K562 (cell line): ENCODE results near the gene TACR1. TPM values are rescaled to one million over a fixed set of nuclear protein-coding genes. Genes with fewer than 3 reads are reported as not detected.

Source experiments
- ATAC-seq: fragments of 200-7000 bp; cut with Tn5 transposase; 3 replicates; pipeline ENCODE4 v1.9.1; 2020; ENCODE audit warnings: moderate library complexity
- BruUV-seq: library from RNA; stranded (reverse); fragments of 400-500 nt; replicated peaks from 2 replicates; lab custom pipeline; 2021; lab: Mats Ljungman, UMichigan
- CTCF ChIA-PET: fragments of 300-600 bp; formaldehyde crosslinking; extraction: SDS; loops from one replicate; lab custom pipeline; 2021; ENCODE audit warnings: low intra/inter-chr PET ratio; lab: Yijun Ruan, JAX
- POLR2A ChIA-PET: fragments of 300-600, 350-650 bp; sonication (Branson Sonifier 250); formaldehyde crosslinking; extraction: SDS; loops from one replicate; lab custom pipeline; 2021; ENCODE audit warnings: antibody characterized with exemption, inconsistent platforms; lab: Yijun Ruan, JAX
- DNase-seq, 4 experiments: peaks; one replicate each; pipeline versions ENCODE4 v3.0.0 to v3.0.0-alpha.2; 2011 to 2018; ENCODE audit warnings: low spot score in 3 of 4, mixed read lengths in 3 of 4; ENCODE audit errors: extremely low read depth in 1 of 4
- FAIRE-seq: peaks from 2 replicates; lab custom pipeline; 2011; peaks lifted over from hg19 to GRCh38; lab: Jason Lieb, UNC
- H2AFZ ChIP-seq: 2 replicates; pipeline ENCODE4 v1.6.0; 2011; ENCODE audit warnings: low read depth, low read length, control low read depth, inconsistent platforms
- H3K27ac ChIP-seq: fragments of 200-600 bp; 3 replicates; pipeline ENCODE4 v1.8.0; 2011; ENCODE audit warnings: low read depth, mild to moderate bottlenecking, control low read depth, inconsistent platforms, low read length, moderate library complexity, mixed read lengths; ENCODE audit errors: extremely low read depth
- H3K27me3 ChIP-seq, 2 experiments: fragments of 300-600 bp in 1 of 2; 2 replicates in 1 of 2; 3 replicates in 1 of 2; pipeline versions ENCODE4 v1.6.0 to v1.8.0; 2011; ENCODE audit warnings: inconsistent platforms in 2 of 2, low read length in 2 of 2, mild to moderate bottlenecking in 1 of 2, mixed read lengths in 1 of 2, moderate library complexity in 1 of 2; ENCODE audit not compliant: control insufficient read depth in 2 of 2, insufficient read depth in 2 of 2
- H3K36me3 ChIP-seq: fragments of 300-600 bp; 3 replicates; pipeline ENCODE4 v1.8.0; 2011; ENCODE audit warnings: mild to moderate bottlenecking, low read length, inconsistent platforms; ENCODE audit not compliant: control insufficient read depth, insufficient read depth
- H3K4me1 ChIP-seq, 2 experiments: fragments of 200-600 bp in 1 of 2; replicated peaks in 1 of 2; 2 replicates in 1 of 2; 3 replicates in 1 of 2; pipeline versions ENCODE4 v1.5.1 to v1.8.0; 2011; ENCODE audit warnings: inconsistent platforms in 2 of 2, low read length in 2 of 2, mild to moderate bottlenecking in 1 of 2, mixed read lengths in 1 of 2, moderate library complexity in 1 of 2; ENCODE audit not compliant: control insufficient read depth in 2 of 2, insufficient read depth in 2 of 2
- H3K4me2 ChIP-seq: 2 replicates; pipeline ENCODE4 v1.6.1; 2011; ENCODE audit warnings: low read length, control low read depth, inconsistent platforms, mixed read lengths; ENCODE audit not compliant: insufficient read depth
- H3K4me3 ChIP-seq: fragments of 200-600 bp; sonication (generic), shearing (Covaris generic); 2 replicates; pipeline ENCODE4 v1.5.1; 2016; ENCODE audit warnings: control low read depth, inconsistent platforms
- H3K79me2 ChIP-seq: fragments of 200-600 bp; 3 replicates; pipeline ENCODE4 v1.8.0; 2011; ENCODE audit warnings: low read length, inconsistent platforms; ENCODE audit not compliant: control insufficient read depth, insufficient read depth
- H3K9ac ChIP-seq, 2 experiments: 2 replicates each; pipeline versions ENCODE4 v1.6.0 to v1.6.1; 2011; ENCODE audit warnings: low read depth in 2 of 2, low read length in 2 of 2, control low read depth in 1 of 2, inconsistent platforms in 1 of 2, mild to moderate bottlenecking in 1 of 2, mixed read lengths in 1 of 2; ENCODE audit not compliant: insufficient read depth in 1 of 2
- H3K9me1 ChIP-seq: one replicate; pipeline ENCODE4 v1.6.0; 2011; ENCODE audit warnings: inconsistent platforms, mild to moderate bottlenecking, low read length, moderate library complexity; ENCODE audit not compliant: control insufficient read depth, insufficient read depth
- H3K9me3 ChIP-seq: replicated peaks from 2 replicates; pipeline ENCODE4 v1.5.1; 2011; ENCODE audit warnings: low read depth, low read length, inconsistent platforms; ENCODE audit not compliant: control insufficient read depth, insufficient read depth
- H4K20me1 ChIP-seq: replicated peaks from 2 replicates; pipeline ENCODE4 v1.6.1; 2011; ENCODE audit warnings: low read length, inconsistent platforms, mixed read lengths; ENCODE audit not compliant: control insufficient read depth, insufficient read depth
- CREBBP ChIP-seq: IDR thresholded peaks from one replicate; pipeline ENCODE4 v1.6.1; 2012; ENCODE audit warnings: low read depth, mild to moderate bottlenecking, control low read depth, inconsistent platforms, low read length
- EGR1 ChIP-seq: fragments of 450-650 bp; conservative IDR thresholded peaks from 2 replicates; pipeline ENCODE4 v1.6.1; 2017; ENCODE audit warnings: mild to moderate bottlenecking
- GABPA ChIP-seq: fragments of 200-800 bp; sonication (Bioruptor generic); conservative IDR thresholded peaks from 2 replicates; pipeline ENCODE4 v1.6.1; 2016; ENCODE audit warnings: low read depth, missing genetic modification characterization, missing compliant biosample characterization
- MNT ChIP-seq, 2 experiments: fragments of 450-650 bp; conservative IDR thresholded peaks; 2 replicates each; pipeline ENCODE4 v1.6.1; 2017; ENCODE audit warnings: mild to moderate bottlenecking in 2 of 2, moderate library complexity in 2 of 2
- RNF2 ChIP-seq: sonication (generic); IDR thresholded peaks from 2 replicates; pipeline ENCODE4 v1.6.1; 2016
- SAFB ChIP-seq: fragments of 200-400 bp; formaldehyde crosslinking; IDR thresholded peaks from 2 replicates; pipeline ENCODE4 v1.6.1; 2017; ENCODE audit warnings: low read depth, low read length, borderline replicate concordance
- SAFB2 ChIP-seq: fragments of 200-400 bp; formaldehyde crosslinking; IDR thresholded peaks from 2 replicates; pipeline ENCODE4 v1.6.1; 2018; ENCODE audit warnings: borderline replicate concordance, low read length, low read depth, moderate library complexity; ENCODE audit not compliant: severe bottlenecking
- SIN3A ChIP-seq, 2 experiments: fragments of 150-350 bp in 1 of 2; IDR thresholded peaks; 2 replicates each; pipeline ENCODE4 v1.6.1; 2011 to 2016; ENCODE audit warnings: borderline replicate concordance in 2 of 2, low read depth in 2 of 2, low read length in 2 of 2, mild to moderate bottlenecking in 2 of 2, moderate library complexity in 2 of 2; ENCODE audit not compliant: control insufficient read depth in 1 of 2
- ZBED1 ChIP-seq: IDR thresholded peaks from 2 replicates; pipeline ENCODE4 v1.6.1; 2014
- ZNF239 ChIP-seq: fragments of 250-450 bp; sonication (Bioruptor Pico); IDR thresholded peaks from 2 replicates; pipeline ENCODE4 v1.4.0; 2020; ENCODE audit warnings: mild to moderate bottlenecking
- WGBS: fragments of 100-300 bp; shearing (Covaris generic); methylation state at CpG from one replicate; pipeline ENCODE4 v1.1.6; 2016; ENCODE audit warnings: low coverage, mixed read lengths; ENCODE audit not compliant: insufficient coverage; ENCODE audit errors: missing lambda C conversion rate; 5-methylcytosine and 5-hydroxymethylcytosine counted together
- in situ Hi-C: fragments of 300-500 bp; cut with MboI; formaldehyde crosslinking; loops from 4 replicates; pipeline ENCODE4 v1.15.0; 2018; ENCODE audit warnings: inconsistent platforms, mixed read lengths
- intact Hi-C: fragments of 100-400 bp; cut with micrococcal nuclease; formaldehyde crosslinking; loops from 2 replicates; pipeline ENCODE4 v1.14.2; 2022
- polyA plus RNA-seq, 8 experiments: library from polyadenylated mRNA; depleted of rRNA in 4 of 8; stranded (reverse) in 5 of 8; unstranded in 3 of 8; fragments of >200 nt; fragmentation: Nextera tagmentation in 2 of 8; fragmentation: Illumina TruSeq in 1 of 8; extraction: Ambion mirVana in 2 of 8; extraction: Trizol in 1 of 8; gene quantifications; 2 replicates each; pipeline versions ENCODE4 v1.2.1 to v1.2.3, GENCODE V29; 2011 to 2014; ENCODE audit warnings: inconsistent platforms in 1 of 8, missing spikeins in 1 of 8
- total RNA-seq, 7 experiments: library from RNA; depleted of rRNA in 6 of 7; stranded (reverse); fragments of >200 nt in 6 of 7; fragmentation: Illumina TruSeq in 2 of 7; extraction: Trizol in 2 of 7; gene quantifications; 2 replicates each; pipeline versions ENCODE4 v1.2.1 to v1.2.3, GENCODE V29; 2011 to 2021; ENCODE audit warnings: low replicate concordance in 1 of 7
- TF ChIP-seq, protein P1 (sequence below): fragments of 450-650 bp; conservative IDR thresholded peaks from 2 replicates; pipeline ENCODE4 v1.6.1; 2016; ENCODE audit warnings: missing genetic modification characterization, low read depth, mild to moderate bottlenecking, control low read depth, missing compliant biosample characterization

The TACR1 gene
- total and polyA plus RNA-seq, 9 of the 15 experiments (the other 6 are each of a cell fraction or from before 2014, with no cell fraction given), result not detected

DNA sequence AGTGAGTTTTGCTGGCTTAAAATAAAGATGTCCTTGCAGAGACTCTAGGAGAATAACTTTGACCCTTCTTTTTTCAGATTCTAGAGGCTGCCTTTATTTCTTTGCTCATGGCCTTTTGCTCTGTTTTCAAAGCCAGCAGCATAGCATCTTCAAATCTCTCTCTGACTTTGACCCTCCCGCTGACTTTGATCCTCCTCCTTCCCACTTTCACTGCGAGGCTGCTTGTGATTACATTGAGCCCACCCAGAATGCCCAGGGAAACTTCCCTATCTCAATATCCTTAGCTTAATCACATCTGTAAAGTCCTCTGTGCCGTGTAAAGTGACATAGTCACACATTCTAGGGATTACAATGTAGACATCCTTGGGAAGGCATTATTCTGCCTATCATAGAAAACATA, 23.9 kb downstream of the TACR1 start:
- Histone ChIP-seq H3K4me3 (no peak overlapping the region), H2AFZ (no peak overlapping the region), H3K9ac (no peak overlapping the region), H4K20me1 (no peaks in the 10 kb centered on the region), H3K36me3 (no peaks in the 10 kb centered on the region), H3K27me3 (no peaks in the 10 kb centered on the region), H3K27ac (no peak overlapping the region), H3K4me1 (no peaks in the 10 kb centered on the region), H3K79me2 (no peaks in the 10 kb centered on the region), H3K9me1 (no peaks in the 10 kb centered on the region), H3K4me2 (no peak overlapping the region), H3K9me3 (no peaks in the 10 kb centered on the region)
- TF ChIP-seq CREBBP (no peak), RNF2 (no peak)
- POLR2A ChIA-PET, result no interaction called here
- 0% methylated on average over 3 of the region's 3 CpGs for WGBS
- ATAC-seq (no peak), FAIRE-seq (no peak), DNase-seq (no peak)
- CTCF ChIA-PET, result no interaction called here
- in situ Hi-C loops, result no loop called here
- intact Hi-C loops, result no loop called here
- no TSS peak for BruUV-seq

GRCh38 chr2:75174981-75175380, 24.3 kb downstream of the TACR1 start:
- ATAC-seq (no peak), FAIRE-seq (no peak), DNase-seq (no peak)
- Histone ChIP-seq H3K27me3 (no peaks in the 10 kb centered on the region), H3K9me1 (no peaks in the 10 kb centered on the region), H3K9me3 (no peaks in the 10 kb centered on the region), H3K4me3 (no peak overlapping the region), H3K4me1 (no peaks in the 10 kb centered on the region), H4K20me1 (no peaks in the 10 kb centered on the region), H3K79me2 (no peaks in the 10 kb centered on the region), H2AFZ (no peak overlapping the region), H3K36me3 (no peaks in the 10 kb centered on the region), H3K27ac (no peak overlapping the region), H3K9ac (no peak overlapping the region), H3K4me2 (no peak overlapping the region)
- TF ChIP-seq ZNF239, result no peak
- no peak for TF ChIP-seq SAFB2
- TF ChIP-seq EGR1, result no peak
- no peak for TF ChIP-seq MNT (conservative IDR thresholded peaks at IDR 0.05)
- TF ChIP-seq, protein P1, sequence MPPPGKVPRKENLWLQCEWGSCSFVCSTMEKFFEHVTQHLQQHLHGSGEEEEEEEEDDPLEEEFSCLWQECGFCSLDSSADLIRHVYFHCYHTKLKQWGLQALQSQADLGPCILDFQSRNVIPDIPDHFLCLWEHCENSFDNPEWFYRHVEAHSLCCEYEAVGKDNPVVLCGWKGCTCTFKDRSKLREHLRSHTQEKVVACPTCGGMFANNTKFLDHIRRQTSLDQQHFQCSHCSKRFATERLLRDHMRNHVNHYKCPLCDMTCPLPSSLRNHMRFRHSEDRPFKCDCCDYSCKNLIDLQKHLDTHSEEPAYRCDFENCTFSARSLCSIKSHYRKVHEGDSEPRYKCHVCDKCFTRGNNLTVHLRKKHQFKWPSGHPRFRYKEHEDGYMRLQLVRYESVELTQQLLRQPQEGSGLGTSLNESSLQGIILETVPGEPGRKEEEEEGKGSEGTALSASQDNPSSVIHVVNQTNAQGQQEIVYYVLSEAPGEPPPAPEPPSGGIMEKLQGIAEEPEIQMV, result no peak
- TF ChIP-seq GABPA (tag), result no peak
- TF ChIP-seq ZBED1, result no peak
- TF ChIP-seq SIN3A (IDR thresholded peaks at IDR 0.05; ENCODE audit: borderline replicate concordance in 2 of 2, control insufficient read depth in 1 of 2, low read depth in 2 of 2, low read length in 2 of 2), result no peak
- TF ChIP-seq SAFB, result no peak
- no TSS peak for BruUV-seq
- in situ Hi-C loops, result no loop called here
- POLR2A ChIA-PET, result no interaction called here
- CTCF ChIA-PET, result no interaction called here
- intact Hi-C loops, result no loop called here
- 0% methylated on average over 2 of the region's 2 CpGs for WGBS
